Middle frontal gyrus (tissue), 1 donor: ENCODE results near the gene LNX1.

Experiments used
- DNase-seq: peaks from one replicate; pipeline ENCODE4 v3.0.0-alpha.2; 2015; ENCODE audit warnings: low spot score; ENCODE audit errors: extremely low spot score

Gene LNX1

DNA sequence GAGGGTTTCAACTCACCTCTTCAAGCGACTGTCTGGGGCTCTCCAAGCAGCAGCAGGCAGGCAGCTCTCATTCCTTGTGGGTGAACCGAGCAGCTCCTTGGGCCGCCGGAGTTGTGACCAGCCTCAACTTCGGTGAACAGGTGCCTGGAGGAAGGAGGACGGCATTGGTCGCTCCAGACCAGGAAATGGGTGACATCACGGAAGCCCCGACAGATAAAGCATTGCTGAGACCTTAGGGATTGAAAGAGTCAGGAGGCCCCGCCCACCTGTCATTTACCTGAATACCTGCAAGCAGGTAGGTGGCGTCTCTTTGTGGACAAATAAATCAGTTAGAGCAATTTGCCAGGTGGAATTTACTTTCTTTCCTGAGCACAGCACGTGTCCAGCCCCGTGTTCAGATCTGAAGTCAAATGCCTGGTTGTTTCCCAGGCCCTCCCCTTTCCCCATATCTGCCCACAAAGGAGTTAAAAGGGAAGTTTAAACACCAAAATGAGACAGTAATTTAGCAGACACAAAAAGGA is at the start of gene LNX1:
LNX1 (minus strand) TSS at position 115 of the 521 bp plus-strand sequence. CDS start 17,484 bp downstream, outside the sequence.
- DNase-seq = no peak

DNA sequence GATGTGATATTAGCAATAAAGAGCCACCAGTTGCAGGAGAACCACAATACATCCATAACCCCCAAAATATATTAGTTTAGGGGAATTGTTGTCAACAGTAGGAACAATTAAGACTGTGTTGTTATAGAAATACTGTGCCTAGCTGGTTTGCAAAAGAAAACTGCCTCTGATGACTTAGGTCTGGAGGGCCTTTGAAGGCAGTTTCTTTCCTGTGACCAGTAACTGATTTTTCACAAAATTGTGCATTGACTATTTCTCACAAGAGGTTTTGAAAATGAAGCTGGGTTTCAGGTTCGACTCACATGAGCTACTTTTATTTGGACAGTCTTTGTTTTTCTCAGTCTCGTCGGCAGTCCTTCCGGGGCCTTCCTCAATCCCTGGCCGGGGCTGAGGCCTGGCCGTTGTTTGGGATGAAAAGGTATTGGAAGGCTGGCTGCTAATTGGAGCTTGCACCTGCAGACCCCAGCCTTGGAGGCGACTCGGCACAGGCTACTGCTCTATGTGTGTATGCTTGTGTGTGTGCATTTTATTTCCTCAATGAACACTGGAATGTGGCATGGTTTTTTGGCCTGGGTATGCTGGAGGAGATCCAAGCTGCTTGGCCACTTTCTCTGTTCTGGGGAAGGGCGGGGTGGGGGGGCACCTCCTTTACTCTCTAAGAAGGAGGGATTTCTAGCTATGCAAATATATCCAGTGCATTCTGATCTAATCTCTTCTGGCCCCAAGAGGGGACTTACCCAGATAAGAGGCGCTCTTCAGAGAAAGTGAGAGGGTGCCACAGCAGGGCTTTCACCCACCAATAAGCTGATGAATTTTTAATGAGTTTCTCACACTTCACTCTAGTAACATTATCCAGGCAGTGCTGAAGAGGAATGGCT is 49.5 kb upstream of the LNX1 start:
- DNase-seq = no peak

DNA sequence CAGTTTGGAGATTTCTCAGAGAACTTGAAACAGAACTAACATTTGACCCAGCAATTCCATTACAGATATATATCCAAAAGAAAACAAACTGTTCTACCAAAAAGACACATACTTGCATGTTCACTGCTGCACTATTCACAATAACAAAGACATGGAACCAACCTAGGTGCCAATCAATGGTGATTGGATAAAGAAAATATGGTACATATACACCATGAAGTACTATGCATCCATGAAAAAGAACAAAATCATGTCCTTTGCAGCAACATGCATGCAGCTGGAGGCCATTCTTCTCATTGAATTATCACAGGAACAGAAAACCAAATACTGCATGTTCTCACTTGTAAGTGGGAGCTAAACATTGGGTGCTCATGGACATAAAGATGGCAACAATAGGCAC is 47.6 kb upstream of the LNX1 start:
- DNase-seq = no peak

DNA sequence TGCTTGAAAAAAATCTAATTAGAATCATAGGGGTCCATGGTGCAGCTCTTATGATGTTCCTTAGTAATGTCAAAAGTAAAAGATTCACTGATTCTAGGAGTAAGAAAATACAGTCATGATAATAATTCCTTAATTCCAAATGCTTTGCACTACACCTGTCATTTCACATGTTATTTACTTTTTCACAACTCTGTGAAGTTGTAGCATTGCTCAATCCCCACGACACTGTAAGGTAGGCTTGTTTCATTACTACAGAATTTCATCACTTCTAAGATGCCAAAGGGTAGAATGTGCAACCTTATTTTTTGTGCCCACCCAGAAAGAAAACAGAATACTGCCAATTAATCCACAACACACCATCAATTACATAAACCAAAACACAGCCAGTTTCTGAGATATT is 46.1 kb upstream of the LNX1 start:
- no peak for DNase-seq

DNA sequence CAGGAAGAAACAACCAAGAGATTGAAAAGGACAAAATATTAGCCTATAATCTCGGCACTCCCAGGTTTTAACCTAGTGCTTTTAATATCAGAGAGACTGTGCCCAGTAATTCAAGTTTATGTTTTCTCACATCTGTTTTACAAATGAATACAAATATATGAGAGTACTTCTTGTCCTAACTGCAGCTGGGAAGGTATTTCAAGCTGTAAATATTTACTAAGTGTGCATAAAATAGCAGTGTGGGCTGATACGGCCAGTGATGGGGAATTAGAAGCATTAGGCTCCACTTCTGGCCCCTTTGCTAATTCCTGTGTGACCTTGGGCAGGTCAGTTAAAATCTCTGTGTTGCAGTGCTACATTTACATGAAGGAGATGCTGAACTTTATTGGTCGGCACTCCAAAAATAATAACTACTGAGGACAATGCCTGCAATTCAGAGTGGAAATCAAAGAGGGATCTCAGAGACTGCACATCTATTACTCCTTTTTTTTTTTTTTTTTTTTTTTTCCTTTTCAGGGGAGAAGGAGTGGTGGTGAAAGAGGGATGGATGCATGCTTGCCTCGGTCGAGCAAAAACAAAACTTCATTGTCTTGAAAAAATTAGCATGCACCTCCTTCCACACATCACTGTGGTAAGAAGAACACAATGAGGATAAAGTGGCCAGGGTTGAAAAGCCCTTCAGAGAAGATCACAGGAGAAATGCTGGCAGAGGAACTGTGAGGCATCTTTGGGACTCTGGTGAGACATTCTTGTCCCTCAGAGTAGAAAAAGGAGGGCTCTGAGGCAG is 44.6 kb upstream of the LNX1 start:
- DNase-seq = no peak

DNA sequence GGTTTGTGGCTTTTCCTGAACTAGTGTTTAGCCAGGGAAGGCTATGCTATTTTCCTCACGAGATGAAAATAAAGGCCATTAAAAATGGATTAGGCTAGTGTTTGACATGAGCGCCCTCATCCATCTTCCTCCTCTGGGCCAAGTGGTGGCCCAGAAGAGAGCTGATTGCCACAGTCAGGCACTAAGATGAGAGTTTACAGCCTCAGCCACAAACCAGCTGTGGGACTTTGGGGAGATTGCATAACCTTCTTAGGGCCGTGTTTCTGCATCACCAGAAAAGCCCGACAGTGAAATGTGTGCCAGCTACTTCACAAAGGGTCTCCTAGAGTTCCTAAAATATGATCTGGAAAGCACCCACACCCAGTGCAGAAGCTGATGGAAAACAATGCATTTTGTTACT is 42.3 kb upstream of the LNX1 start:
- DNase-seq = no peak

DNA sequence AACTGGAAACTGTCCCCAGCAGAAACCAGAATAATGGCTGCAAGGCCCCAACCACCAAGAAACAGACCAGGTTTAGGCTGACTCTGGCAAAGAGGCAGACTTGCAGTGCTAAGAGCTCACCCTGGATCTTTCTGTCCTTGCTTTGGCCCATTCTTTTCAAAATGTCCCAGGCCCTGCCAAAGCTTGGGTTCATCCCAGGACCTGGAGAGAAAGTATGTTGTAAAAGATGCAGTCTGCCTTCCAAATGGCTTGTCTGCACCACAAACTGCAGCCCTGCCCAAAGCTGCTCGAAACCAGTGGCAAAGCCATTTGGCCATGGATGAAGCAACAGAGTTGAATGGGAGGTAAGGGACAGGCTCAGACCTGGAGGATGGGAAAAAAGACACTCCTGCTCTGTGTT is 38.0 kb upstream of the LNX1 start:
- no peak for DNase-seq

DNA sequence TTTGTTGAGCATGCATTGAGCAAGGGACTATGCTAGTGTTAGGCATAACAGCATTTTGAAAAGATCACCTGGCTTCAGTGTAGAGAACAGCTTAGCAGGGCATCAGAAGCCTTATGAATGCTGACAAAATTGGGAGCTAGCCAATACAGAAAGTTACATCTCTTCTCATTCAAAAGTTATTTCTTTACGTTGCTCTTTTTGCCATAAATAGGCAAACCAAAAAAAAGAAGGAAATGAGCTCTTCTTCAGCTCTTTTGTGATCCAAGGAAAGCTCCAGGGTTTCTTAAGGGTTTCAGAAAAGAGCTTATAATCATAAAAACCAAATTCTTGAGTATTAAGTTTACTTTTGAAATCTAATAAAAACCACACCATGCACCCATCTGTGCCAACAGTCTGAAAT is 35.2 kb upstream of the LNX1 start:
- DNase-seq = no peak

DNA sequence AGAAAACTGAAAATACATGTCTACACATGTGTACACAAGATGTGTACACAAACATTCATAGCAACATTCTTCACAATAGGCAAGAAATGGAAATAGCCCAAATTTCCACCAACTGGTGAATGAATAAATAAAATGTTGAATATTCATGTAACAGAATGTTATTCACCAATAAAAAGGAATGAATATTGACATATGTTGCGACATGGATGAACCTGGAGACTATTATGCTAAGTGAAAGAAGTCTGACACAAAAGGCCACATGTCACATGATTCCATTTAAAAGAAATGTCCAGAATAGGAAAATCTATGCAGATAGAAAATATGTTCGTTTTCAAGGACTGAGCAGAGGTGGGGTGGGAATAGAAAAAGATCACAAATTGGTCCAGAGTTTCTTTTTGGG is 34.6 kb upstream of the LNX1 start:
- no peak for DNase-seq

DNA sequence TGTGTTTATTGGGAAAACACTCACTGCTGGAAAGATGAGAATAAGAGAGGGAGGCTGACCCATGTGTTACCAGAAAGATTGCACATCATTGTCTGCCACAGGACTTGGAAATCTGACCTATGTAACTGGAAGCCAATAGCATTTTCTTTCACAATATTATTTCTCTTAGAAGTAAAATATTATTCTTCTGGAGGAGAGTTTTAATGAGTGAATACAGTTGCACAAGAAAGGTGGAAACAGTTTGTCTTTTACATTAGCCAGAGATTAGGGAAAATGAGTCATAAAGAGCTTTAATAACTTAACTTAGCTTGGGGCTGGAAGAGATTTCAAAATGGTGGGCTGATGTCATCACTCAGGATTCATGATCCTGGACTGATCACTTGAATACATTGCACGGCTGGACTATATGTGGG is 31.5 kb upstream of the LNX1 start:
- no peak for DNase-seq

DNA sequence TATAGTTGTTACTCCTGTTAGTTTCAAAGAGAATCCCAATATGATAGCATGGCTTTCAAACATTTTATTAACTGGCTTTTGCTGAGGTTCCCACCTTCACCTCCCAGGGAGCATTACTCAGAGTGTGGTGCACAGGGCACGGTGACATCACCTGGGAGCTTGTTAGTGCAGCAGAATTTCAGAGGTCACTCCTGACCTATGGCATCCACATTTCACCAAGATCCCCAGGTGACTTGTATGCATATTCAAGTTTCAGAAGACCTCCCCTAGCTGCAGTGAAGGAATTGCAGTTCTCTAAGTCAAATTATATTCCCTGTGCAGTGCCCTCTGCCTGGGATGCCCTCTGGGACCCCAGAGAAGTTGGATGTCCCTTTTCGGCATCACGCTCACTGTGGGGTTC is 29.7 kb upstream of the LNX1 start:
- DNase-seq = no peak

DNA sequence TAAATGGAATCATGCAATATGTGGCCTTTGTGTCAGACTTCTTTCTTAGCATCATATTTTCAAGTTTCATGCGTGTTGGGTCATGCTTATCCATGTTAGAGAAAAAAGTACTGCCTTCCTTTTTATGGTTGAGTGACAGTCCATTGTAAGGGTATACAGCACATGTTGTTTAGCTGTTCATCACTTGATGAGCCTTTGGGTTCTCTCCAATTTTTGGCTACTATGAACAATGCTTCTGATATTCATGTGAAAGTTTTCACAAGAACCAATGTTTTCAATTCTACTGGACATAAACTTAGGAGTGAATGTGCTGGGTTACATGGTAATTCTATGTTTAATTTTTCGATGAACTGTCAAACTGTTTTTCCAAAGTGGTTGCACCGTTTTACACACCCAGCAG is 28.1 kb upstream of the LNX1 start:
- no peak for DNase-seq

DNA sequence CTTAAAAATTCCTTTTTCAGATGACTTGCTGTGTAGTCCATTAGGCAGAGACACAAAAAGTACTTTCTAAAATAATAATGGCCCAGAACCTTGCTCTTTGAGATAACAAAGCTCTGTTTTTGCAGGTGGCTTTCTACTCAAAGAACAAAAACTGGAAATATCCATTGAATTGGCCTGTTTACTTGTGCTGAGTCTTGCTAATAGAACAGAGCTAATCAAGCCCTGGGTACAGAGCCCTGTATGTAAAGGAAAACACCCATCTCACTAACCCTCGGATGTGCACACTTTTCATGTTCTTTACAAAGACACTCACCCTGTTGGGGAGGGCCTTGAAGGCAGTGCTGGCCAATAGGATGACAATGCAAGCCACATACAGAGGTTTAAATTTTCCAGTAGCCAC is 27.0 kb upstream of the LNX1 start:
- DNase-seq = no peak

DNA sequence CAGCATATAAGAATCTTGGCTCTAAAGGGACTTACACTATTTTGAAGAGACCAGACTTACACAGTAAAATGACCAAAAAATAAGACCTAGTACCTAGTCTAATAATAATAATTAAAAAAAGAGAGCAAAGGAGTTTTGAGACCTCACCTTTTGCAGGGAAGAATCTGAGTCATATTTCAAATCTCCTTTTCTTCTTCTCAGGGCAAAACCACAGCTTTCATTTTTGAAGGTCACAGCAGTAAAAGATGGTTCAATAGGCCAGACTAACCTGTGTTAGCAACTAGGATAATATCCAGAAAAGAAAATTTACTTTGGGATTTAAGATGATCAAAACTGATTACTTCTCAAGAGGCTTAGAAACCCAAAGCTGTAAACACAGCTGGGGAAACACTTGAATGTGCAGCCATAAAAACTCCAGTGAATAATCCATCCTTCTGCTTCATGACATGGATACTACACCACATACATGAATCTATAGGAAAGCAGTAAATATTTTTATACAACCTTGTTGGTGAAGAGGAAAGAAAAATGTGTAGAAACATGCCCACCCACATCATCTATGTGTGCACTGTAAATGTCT is 25.9 kb upstream of the LNX1 start:
- DNase-seq = no peak

DNA sequence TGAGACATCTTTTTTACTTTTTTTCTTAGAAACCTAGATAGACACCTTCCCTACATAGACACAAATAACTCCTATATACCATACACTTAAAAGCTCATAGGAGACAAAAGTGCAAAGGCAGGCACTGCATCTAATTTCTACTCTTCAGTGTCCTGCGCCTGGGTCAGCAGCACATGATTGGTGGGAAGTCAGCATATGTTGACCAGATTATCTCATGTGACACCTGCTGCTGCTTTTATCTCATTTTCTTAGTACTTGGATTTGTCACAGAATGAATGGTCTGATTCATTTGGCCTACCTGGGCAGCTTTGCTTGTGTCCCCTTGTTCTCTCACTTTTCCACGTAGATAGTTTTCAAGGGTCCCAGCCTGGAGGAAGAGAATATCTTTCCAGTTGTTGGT is 24.9 kb upstream of the LNX1 start:
- no peak for DNase-seq

DNA sequence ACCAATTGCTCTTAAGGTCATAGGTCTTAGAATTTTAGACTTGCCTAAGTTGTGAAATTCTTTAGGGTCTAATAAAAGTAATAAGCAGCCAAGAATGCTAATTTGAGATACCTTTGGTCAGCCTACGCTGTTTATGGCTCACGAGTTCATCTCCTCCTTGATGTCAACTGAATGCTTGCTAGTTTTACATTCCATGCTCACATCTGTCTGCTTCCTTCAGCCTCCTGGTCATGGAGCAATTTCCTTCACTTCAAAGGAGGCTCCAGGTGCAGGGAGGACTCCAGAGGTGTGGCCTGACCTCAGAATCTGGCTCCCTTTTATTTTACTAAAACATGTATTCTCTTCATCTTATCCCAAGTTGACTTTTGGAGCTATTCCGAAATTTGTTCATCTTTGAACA is 23.3 kb upstream of the LNX1 start:
- DNase-seq = no peak

DNA sequence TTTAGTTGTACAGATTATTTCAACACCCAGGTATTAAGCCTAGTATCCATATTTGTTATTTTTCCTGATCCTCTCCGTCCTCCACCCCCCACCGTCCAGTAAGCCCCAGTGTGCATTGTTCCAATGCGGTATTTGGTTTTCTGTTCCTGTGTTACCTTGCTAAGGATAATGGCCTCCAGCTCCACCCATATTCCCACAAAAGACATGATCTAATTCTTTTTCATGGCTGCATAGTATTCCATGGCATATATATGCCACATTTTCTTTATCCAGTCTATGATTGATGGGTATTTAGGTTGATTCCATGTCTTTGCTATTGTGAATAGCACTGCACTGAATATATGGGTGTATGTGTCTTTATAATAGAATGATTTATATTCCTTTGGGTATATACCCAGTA is 22.1 kb upstream of the LNX1 start:
- DNase-seq = no peak

DNA sequence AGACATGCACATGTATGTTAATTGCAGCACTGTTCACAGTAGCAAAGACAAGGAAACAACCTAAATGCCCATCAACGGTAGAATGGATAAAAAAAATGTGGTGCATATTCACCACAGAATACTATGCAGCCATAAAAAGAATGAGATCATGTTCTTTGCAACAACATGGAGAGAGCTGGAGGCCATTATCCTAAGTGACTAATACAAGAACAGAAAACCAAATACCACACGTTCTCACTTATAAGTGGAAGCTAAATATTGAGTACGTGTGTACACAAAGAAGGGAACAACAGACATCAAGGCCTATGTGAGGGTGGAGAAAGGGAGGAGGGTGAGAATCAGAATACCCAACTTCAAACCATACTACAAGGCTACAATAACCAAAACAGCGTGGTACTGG is 17.4 kb upstream of the LNX1 start:
- no peak for DNase-seq

DNA sequence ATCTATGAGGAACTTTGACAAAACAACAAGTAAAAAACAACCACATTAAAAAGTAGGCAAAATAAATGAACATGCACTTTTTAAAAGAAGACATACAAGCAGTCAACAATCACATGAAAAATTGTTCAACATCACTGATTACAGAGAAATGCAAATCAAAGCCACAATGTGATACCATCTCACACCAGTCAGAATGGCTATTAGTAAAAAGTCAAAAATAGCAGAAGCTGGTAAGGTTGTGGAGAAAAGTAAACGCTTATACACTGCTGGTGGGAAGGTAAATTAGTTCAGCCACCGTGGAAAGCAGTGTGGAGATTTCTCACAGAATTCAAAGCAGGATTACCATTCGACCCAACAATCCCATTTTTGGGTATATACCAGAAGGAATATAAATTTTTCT is 17.0 kb upstream of the LNX1 start:
- no peak for DNase-seq

DNA sequence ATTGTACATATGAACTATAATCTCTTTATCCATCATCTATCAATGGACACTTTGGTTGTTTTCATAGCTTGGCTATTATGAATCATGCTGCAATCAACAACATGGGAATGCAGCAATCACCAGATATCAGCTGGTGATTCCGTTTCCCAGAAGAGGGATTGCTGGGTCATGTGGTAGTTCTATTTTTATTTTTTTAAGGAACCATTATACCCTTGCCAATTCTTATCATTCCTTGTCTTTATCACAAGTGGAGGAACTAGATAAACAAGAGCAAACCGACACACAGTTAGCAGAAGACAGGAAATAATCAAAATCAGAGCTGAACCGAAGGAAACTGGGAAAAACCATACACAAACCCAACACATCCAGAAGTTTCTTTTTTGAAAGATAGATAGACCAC is 14.5 kb upstream of the LNX1 start:
- no peak for DNase-seq

DNA sequence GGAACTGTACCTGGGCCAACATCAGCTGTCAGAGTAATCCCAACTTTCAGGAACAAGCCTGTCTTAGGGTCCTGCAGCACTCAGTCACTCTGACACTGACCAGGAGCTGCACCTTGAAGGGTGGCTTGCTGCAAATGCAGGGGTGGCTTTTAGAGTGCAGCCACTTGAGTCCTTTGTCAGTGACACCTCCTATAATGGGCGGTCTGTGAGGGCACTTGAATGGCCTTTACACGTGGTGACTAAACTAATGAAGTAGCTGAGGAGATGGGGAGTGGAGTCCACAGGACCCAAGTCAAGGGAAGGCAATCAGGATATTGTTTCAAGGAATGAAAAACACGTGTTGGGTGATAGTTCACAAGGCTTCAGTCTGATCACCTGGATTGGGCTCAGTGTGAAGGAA is 11.1 kb upstream of the LNX1 start:
- DNase-seq = no peak

DNA sequence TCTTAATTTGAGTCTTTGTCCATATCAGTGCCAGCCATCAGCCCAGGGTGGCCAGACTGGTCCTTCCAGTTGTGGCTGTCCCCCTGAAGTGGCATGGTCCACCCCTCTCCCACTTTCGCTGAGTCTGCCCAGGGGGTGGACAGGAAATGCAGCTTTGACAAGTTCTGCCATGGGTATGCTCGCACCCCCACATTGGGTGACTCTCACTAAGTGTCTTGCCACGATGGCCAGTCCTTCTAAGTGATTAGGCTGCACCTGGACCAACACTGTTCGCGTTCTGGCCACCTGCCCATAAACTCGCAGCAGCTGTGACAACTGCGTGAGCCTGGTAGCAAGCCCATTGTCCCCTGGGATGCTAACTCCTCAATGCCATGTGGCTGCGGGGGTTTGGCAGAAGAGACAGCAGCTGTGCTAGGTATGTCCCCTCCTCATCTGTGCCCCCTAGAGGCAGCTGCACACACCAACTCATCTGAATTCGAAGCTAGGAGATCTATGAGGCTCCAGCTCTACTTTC is 10.0 kb upstream of the LNX1 start:
- DNase-seq = no peak
